Measurements from ENCODE around the gene ZKSCAN8.
"Not testable (repeated sequence)": the region's sequence is repeated elsewhere in the genome, so short reads cannot be mapped to it uniquely, and the experiment has no call there.

GRCh38 chr6:28102222-28102621 lies 39.5 kb upstream of the ZKSCAN8 start:
- TF ChIP-seq, protein P1, sequence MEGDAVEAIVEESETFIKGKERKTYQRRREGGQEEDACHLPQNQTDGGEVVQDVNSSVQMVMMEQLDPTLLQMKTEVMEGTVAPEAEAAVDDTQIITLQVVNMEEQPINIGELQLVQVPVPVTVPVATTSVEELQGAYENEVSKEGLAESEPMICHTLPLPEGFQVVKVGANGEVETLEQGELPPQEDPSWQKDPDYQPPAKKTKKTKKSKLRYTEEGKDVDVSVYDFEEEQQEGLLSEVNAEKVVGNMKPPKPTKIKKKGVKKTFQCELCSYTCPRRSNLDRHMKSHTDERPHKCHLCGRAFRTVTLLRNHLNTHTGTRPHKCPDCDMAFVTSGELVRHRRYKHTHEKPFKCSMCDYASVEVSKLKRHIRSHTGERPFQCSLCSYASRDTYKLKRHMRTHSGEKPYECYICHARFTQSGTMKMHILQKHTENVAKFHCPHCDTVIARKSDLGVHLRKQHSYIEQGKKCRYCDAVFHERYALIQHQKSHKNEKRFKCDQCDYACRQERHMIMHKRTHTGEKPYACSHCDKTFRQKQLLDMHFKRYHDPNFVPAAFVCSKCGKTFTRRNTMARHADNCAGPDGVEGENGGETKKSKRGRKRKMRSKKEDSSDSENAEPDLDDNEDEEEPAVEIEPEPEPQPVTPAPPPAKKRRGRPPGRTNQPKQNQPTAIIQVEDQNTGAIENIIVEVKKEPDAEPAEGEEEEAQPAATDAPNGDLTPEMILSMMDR (IDR thresholded peaks at IDR 0.05) = not testable (repeated sequence)
- not testable (repeated sequence) for TF ChIP-seq POLR2A (IDR thresholded peaks at IDR 0.05)
